Measurements from ENCODE around the gene LOC128125822.

Gene LOC128125822

GRCh38 chr6:63533952-63534351 lies 38.3 kb upstream of the LOC128125822 start:
- in situ Hi-C loops (cut with MboI; ENCODE audit: low sequenced_read_pairs), result no loop called here
- ChIA-PET POLR2A (ENCODE audit: unreplicated experiment) (no interaction called here), CTCF (no interaction called here)
- no peak overlapping the region for H3K27ac ChIP-seq (ENCODE audit: insufficient read depth, low read length)
- DNase-seq (no peak), ATAC-seq (ENCODE audit: low read depth) (no peak)
- no CpG with 5 or more reads among the region's 4 CpGs for WGBS, 2 experiments (ENCODE audit: extremely low coverage in 2 of 2, insufficient read length in 1 of 2)
- H2AFZ ChIP-seq (replicated peaks; ENCODE audit: low read length, poor library complexity), result no peak overlapping the region
- H2BK15ac ChIP-seq (ENCODE audit: low read depth, low read length), result no peak overlapping the region
- no peak overlapping the region for H3K4me3 ChIP-seq (ENCODE audit: insufficient read depth, low read depth, low read length)
- no peak overlapping the region for H3K4ac ChIP-seq (ENCODE audit: low read depth, low read length)
- no peak overlapping the region for H3K23ac ChIP-seq (ENCODE audit: low read depth, low read length)
- BruUV-seq (replicated peaks), result no TSS peak
- H3K4me2 ChIP-seq (ENCODE audit: low read depth, low read length), result no peak overlapping the region
- no peak overlapping the region for H2BK120ac ChIP-seq (ENCODE audit: low read depth, low read length)
- no peak overlapping the region for H4K5ac ChIP-seq (ENCODE audit: low read depth, low read length)
- no peak overlapping the region for H4K8ac ChIP-seq (ENCODE audit: low read depth in 2 of 2, low read length in 2 of 2)
- no peak overlapping the region for H3K9ac ChIP-seq (ENCODE audit: low read depth, low read length)
- H3K18ac ChIP-seq (ENCODE audit: low read depth, low read length), result no peak overlapping the region
- no peak overlapping the region for H2AK5ac ChIP-seq (ENCODE audit: low read depth, low read length)
- no peak overlapping the region for H3K56ac ChIP-seq (ENCODE audit: extremely low read depth, insufficient read depth, low read length)
- no peak overlapping the region for H3K14ac ChIP-seq (replicated peaks; ENCODE audit: low read depth, low read length)
- no peaks in the 10 kb centered on the region for H4K20me1 ChIP-seq (ENCODE audit: insufficient read depth, low read length)
- no peaks in the 10 kb centered on the region for H3K4me1 ChIP-seq (ENCODE audit: control insufficient read depth, insufficient read depth, low read length)
- no peaks in the 10 kb centered on the region for H3K36me3 ChIP-seq (ENCODE audit: control insufficient read depth, insufficient read depth, low read length)
- intact Hi-C loops (cut with micrococcal nuclease), result no loop called here
- dilution Hi-C loops (cut with HindIII; ENCODE audit: low sequenced_read_pairs, unreplicated experiment), result no loop called here
- H3K79me1 ChIP-seq (ENCODE audit: low read depth in 1 of 2, low read length in 2 of 2), result no peaks in the 10 kb centered on the region
- no peak for TF ChIP-seq RFX5 (IDR thresholded peaks at IDR 0.05; ENCODE audit: low read depth, low read length)
- TF ChIP-seq CHD1 (IDR thresholded peaks at IDR 0.05; ENCODE audit: low read depth, low read length), result no peak
- no peak for TF ChIP-seq MAFK (IDR thresholded peaks at IDR 0.05; ENCODE audit: low read depth, low read length)
- no peak for TF ChIP-seq SMC3 (IDR thresholded peaks at IDR 0.05; ENCODE audit: low read depth, low read length)
- TF ChIP-seq, protein P1, sequence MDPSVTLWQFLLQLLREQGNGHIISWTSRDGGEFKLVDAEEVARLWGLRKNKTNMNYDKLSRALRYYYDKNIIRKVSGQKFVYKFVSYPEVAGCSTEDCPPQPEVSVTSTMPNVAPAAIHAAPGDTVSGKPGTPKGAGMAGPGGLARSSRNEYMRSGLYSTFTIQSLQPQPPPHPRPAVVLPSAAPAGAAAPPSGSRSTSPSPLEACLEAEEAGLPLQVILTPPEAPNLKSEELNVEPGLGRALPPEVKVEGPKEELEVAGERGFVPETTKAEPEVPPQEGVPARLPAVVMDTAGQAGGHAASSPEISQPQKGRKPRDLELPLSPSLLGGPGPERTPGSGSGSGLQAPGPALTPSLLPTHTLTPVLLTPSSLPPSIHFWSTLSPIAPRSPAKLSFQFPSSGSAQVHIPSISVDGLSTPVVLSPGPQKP (IDR thresholded peaks at IDR 0.05; ENCODE audit: borderline replicate concordance, low read depth, low read length), result no peak
- no peak for TF ChIP-seq FOS (IDR thresholded peaks at IDR 0.05; ENCODE audit: low read depth, low read length)
- TF ChIP-seq RAD21 (IDR thresholded peaks at IDR 0.05; ENCODE audit: low read length), result no peak
- no peak for TF ChIP-seq NFE2L2 (IDR thresholded peaks at IDR 0.05; ENCODE audit: low read depth, low read length)
- TF ChIP-seq BHLHE40 (IDR thresholded peaks at IDR 0.05; ENCODE audit: low read depth, low read length), result no peak
- no peak for TF ChIP-seq MXI1 (IDR thresholded peaks at IDR 0.05; ENCODE audit: borderline replicate concordance, low read depth, low read length)
- no peak for TF ChIP-seq POLR2A (IDR thresholded peaks at IDR 0.05; ENCODE audit: low read depth, low read length)
- TF ChIP-seq CTCF (conservative IDR thresholded peaks at IDR 0.05; ENCODE audit: low read depth, low read length), result no peak
- no peak for TF ChIP-seq CEBPB (IDR thresholded peaks at IDR 0.05; ENCODE audit: low read depth, low read length)
- no peak for TF ChIP-seq USF2 (IDR thresholded peaks at IDR 0.05; ENCODE audit: low read depth, low read length)
- TF ChIP-seq RCOR1 (IDR thresholded peaks at IDR 0.05; ENCODE audit: insufficient replicate concordance, low read length), result no peak
- no peak for TF ChIP-seq MAZ (IDR thresholded peaks at IDR 0.05; ENCODE audit: borderline replicate concordance, low read depth, low read length)
- H3K27me3 ChIP-seq (ENCODE audit: control insufficient read depth, insufficient read depth, low read length), result no peaks in the 10 kb centered on the region
- H3K9me3 ChIP-seq (ENCODE audit: control insufficient read depth, insufficient read depth, low read length), result no peaks in the 10 kb centered on the region
- no peak overlapping the region for H4K91ac ChIP-seq (ENCODE audit: insufficient read depth, low read depth, low read length)
- no peaks in the 10 kb centered on the region for H3K9me1 ChIP-seq (ENCODE audit: insufficient read depth, low read length)
- H2BK20ac ChIP-seq (ENCODE audit: low read depth, low read length), result no peak overlapping the region
- H2AK9ac ChIP-seq (replicated peaks; ENCODE audit: low read depth, low read length, poor library complexity), result no peak overlapping the region
- H2BK5ac ChIP-seq (ENCODE audit: low read depth, low read length, poor library complexity, severe bottlenecking), result no peak overlapping the region

Measured in IMR-90 (cell line).